Brain microvascular endothelial cell (primary cell): Measurements from ENCODE around the gene LMF1.

Experiments
- DNase-seq: peaks from one replicate; pipeline ENCODE4 v3.0.0-alpha.2; 2020
- H3K27ac ChIP-seq: fragments of 250-450 bp; sonication (Bioruptor Pico); 2 replicates; pipeline ENCODE4 v1.5.1; 2020; ENCODE audit warnings: mild to moderate bottlenecking, moderate library complexity
- H3K27me3 ChIP-seq: fragments of 250-450 bp; sonication (Bioruptor Pico); replicated peaks from 2 replicates; pipeline ENCODE4 v1.5.1; 2020; ENCODE audit warnings: mild to moderate bottlenecking
- H3K36me3 ChIP-seq: fragments of 250-450 bp; sonication (Bioruptor Pico); replicated peaks from 2 replicates; pipeline ENCODE4 v1.5.1; 2020; ENCODE audit warnings: mild to moderate bottlenecking
- H3K4me3 ChIP-seq: 2 replicates; pipeline ENCODE4 v1.5.1; 2011; ENCODE audit warnings: low read depth, mild to moderate bottlenecking, control low read depth, low read length, moderate library complexity
- CTCF ChIP-seq: IDR thresholded peaks from 2 replicates; pipeline ENCODE4 v1.5.1; 2011; ENCODE audit warnings: low read depth, mild to moderate bottlenecking, moderate library complexity, low read length, control low read depth, inconsistent platforms; ENCODE audit errors: missing control alignments
- in situ Hi-C: cut with HindIII; loops from 2 replicates; pipeline ENCODE4 v1.10.0; 2017; ENCODE audit warnings: low sequenced_read_pairs, low pct_ligation_motif_present

The LMF1 gene

GRCh38 chr16:876041-876335, 94.8 kb downstream of the LMF1 start:
- H3K27ac ChIP-seq, result no peak overlapping the region
- no peak for DNase-seq
- TF ChIP-seq CTCF, result no peak
- in situ Hi-C loops, result no loop called here
- H3K4me3 ChIP-seq, result no peak overlapping the region
- no peaks in the 10 kb centered on the region for H3K27me3 ChIP-seq
- H3K36me3 ChIP-seq, result no peaks in the 10 kb centered on the region

- no peak overlapping the region for H3K27ac ChIP-seq
- TF ChIP-seq CTCF, result no peak
- in situ Hi-C loops, result no loop called here
- no peaks in the 10 kb centered on the region for H3K27me3 ChIP-seq
- no peaks in the 10 kb centered on the region for H3K36me3 ChIP-seq
- H3K4me3 ChIP-seq, result no peak overlapping the region
- DNase-seq, result no peak
Observed at GRCh38 chr16:875182-876040, 95.4 kb downstream of the LMF1 start.

GRCh38 chr16:874366-875181, 96.2 kb downstream of the LMF1 start:
- Histone ChIP-seq H3K36me3 (no peaks in the 10 kb centered on the region), H3K4me3 (no peak overlapping the region), H3K27me3 (no peaks in the 10 kb centered on the region), H3K27ac (no peak overlapping the region)
- in situ Hi-C loops, result no loop called here
- no peak for TF ChIP-seq CTCF
- DNase-seq, result no peak

GRCh38 chr16:873889-874288, 96.9 kb downstream of the LMF1 start:
- no peak for TF ChIP-seq CTCF
- no peak overlapping the region for H3K4me3 ChIP-seq
- in situ Hi-C loops, result no loop called here
- no peak overlapping the region for H3K27ac ChIP-seq
- no peaks in the 10 kb centered on the region for H3K27me3 ChIP-seq
- no peaks in the 10 kb centered on the region for H3K36me3 ChIP-seq
- no peak for DNase-seq

- H3K27ac ChIP-seq, result no peak overlapping the region
- H3K36me3 ChIP-seq, result no peaks in the 10 kb centered on the region
- in situ Hi-C loops, result no loop called here
- no peaks in the 10 kb centered on the region for H3K27me3 ChIP-seq
- no peak for TF ChIP-seq CTCF
- no peak for DNase-seq
- H3K4me3 ChIP-seq, result no peak overlapping the region
Observed at GRCh38 chr16:873243-873661, 97.5 kb downstream of the LMF1 start.
